Measurements from ENCODE around the gene FBLN1. TPM values are rescaled to one million over a fixed set of nuclear protein-coding genes. Genes with fewer than 3 reads are reported as not detected.

FBLN1 gene
- total RNA-seq, 1 experiment from 2014 or later: 28.6 TPM

DNA sequence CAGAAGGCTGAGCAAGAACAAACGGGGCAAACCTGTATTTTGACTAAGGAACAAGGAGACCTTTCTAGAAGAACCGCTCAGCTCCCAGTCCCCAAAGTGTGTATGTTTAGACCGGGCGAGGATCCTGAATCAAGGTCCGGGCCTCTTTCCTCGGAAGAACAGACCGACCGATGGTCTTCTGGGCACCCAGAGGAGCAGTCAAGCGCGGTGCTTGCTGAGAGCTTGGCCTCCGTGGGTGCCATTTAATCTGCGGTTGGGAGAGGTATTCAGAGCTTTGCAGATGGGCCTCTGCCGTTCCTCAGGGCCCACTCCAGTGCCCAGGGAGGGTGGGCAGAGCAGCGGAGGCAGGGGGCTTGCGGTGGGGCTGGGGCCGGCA is 142.5 kb downstream of the FBLN1 start:
- peaks cover 17% of the 10 kb centered on the region for H3K36me3 Mint-ChIP-seq (ENCODE audit: insufficient read depth, unreplicated experiment)
- peak overlapping the region; percentile 97 for H3K27ac Mint-ChIP-seq (ENCODE audit: unreplicated experiment)
- H3K9me3 Mint-ChIP-seq (ENCODE audit: low read depth, unreplicated experiment): no peaks in the 10 kb centered on the region
- peaks cover 42% of the 10 kb centered on the region for H3K4me1 Mint-ChIP-seq (ENCODE audit: low read depth, unreplicated experiment)
- intact Hi-C loops (cut with micrococcal nuclease; ENCODE audit: unreplicated experiment): loop anchor here (2.0 to 5.0 kb wide), 2 partner anchors 187 to 332 kb away; partner anchors contain the start of gene WNT7B
- no peak for TF ChIP-seq CTCF (IDR thresholded peaks at IDR 0.05; ENCODE audit: unreplicated experiment)
- peak overlapping the region; percentile 64 for H3K4me3 Mint-ChIP-seq (ENCODE audit: low read depth, unreplicated experiment)
- BruUV-seq (replicated peaks): no TSS peak
- H3K27me3 Mint-ChIP-seq (ENCODE audit: unreplicated experiment): no peaks in the 10 kb centered on the region
- DNase-seq: no peak
- CTCF ChIA-PET: interaction anchor here (0.5 to 1.9 kb wide), 6 partner anchors 40 to 395 kb away, joined by 3 to 8 read pairs (median 4); no protein-coding TSS in a partner anchor

GRCh38 chr22:45645526-45646414 is 143.1 kb downstream of the FBLN1 start:
- TSS peak; percentile 60 for BruUV-seq (replicated peaks)
- intact Hi-C loops (cut with micrococcal nuclease; ENCODE audit: unreplicated experiment): loop anchor here (2.0 to 5.0 kb wide), 2 partner anchors 187 to 331 kb away; partner anchors contain the start of gene WNT7B
- Mint-ChIP-seq H3K27ac (ENCODE audit: unreplicated experiment) (peak overlapping the region; percentile 97), H3K4me3 (ENCODE audit: low read depth, unreplicated experiment) (peak overlapping the region; percentile 64), H3K27me3 (ENCODE audit: unreplicated experiment) (no peaks in the 10 kb centered on the region), H3K4me1 (ENCODE audit: low read depth, unreplicated experiment) (peaks cover 43% of the 10 kb centered on the region), H3K36me3 (ENCODE audit: insufficient read depth, unreplicated experiment) (peaks cover 17% of the 10 kb centered on the region), H3K9me3 (ENCODE audit: low read depth, unreplicated experiment) (no peaks in the 10 kb centered on the region)
- CTCF ChIA-PET: interaction anchor here (0.7 to 1.9 kb wide), 6 partner anchors 41 to 396 kb away, joined by 3 to 8 read pairs (median 4); no protein-coding TSS in a partner anchor
- DNase-seq: peak; percentile 95
- TF ChIP-seq CTCF (IDR thresholded peaks at IDR 0.05; ENCODE audit: unreplicated experiment): peak; percentile 97

DNA sequence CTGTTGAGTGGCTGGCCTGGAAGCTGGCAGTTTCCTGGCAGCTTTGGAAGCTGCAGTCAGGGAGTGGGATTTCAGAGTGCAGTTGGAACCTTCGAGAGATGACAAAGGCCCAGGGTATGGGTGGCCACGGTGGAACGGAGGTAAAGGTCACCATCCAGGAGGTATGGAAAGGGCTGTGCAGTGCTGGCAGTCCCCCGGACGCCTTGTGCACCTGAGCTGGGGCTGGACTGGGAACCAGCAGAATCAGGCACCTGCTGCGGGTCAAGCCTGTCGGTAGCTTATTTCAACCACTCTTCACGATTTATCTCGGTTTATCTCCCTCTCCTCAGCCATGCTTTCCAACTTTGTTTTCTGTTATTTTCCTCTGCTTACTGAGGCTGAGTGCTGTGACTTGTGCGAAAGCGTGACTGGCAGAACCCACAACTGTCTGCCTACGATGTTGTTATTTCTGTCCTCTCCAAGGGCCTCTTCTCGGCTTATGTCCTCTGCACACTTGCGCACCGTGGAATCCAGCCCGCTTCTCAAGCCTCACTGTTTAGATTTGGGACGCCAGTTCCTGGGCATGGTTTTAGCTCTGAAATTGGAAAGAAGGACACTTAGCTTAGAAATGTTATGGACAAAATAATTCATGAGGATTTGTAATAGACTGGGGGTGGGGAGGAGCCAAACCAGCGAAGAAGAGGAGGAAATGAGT is 145.0 kb downstream of the FBLN1 start:
- H3K4me3 Mint-ChIP-seq (ENCODE audit: low read depth, unreplicated experiment): peak overlapping the region; percentile 6
- CTCF ChIA-PET: no interaction called here
- H3K9me3 Mint-ChIP-seq (ENCODE audit: low read depth, unreplicated experiment): peaks cover 4% of the 10 kb centered on the region
- no peaks in the 10 kb centered on the region for H3K27me3 Mint-ChIP-seq (ENCODE audit: unreplicated experiment)
- no peak for DNase-seq
- no peak for TF ChIP-seq CTCF (IDR thresholded peaks at IDR 0.05; ENCODE audit: unreplicated experiment)
- BruUV-seq (replicated peaks): no TSS peak
- H3K4me1 Mint-ChIP-seq (ENCODE audit: low read depth, unreplicated experiment): peaks cover 58% of the 10 kb centered on the region
- H3K36me3 Mint-ChIP-seq (ENCODE audit: insufficient read depth, unreplicated experiment): peaks cover 17% of the 10 kb centered on the region
- intact Hi-C loops (cut with micrococcal nuclease; ENCODE audit: unreplicated experiment): loop anchor here (5.0 kb wide), 1 partner anchor 185 kb away; no protein-coding TSS in a partner anchor
- peak overlapping the region; percentile 81 for H3K27ac Mint-ChIP-seq (ENCODE audit: unreplicated experiment)

GRCh38 chr22:45648301-45649117 is 145.8 kb downstream of the FBLN1 start:
- intact Hi-C loops (cut with micrococcal nuclease; ENCODE audit: unreplicated experiment): loop anchor here (5.0 kb wide), 1 partner anchor 184 kb away; no protein-coding TSS in a partner anchor
- TF ChIP-seq CTCF (IDR thresholded peaks at IDR 0.05; ENCODE audit: unreplicated experiment): no peak
- BruUV-seq (replicated peaks): no TSS peak
- Mint-ChIP-seq H3K36me3 (ENCODE audit: insufficient read depth, unreplicated experiment) (peaks cover 17% of the 10 kb centered on the region), H3K4me1 (ENCODE audit: low read depth, unreplicated experiment) (peaks cover 66% of the 10 kb centered on the region), H3K27ac (ENCODE audit: unreplicated experiment) (peak overlapping the region; percentile 81), H3K9me3 (ENCODE audit: low read depth, unreplicated experiment) (peaks cover 4% of the 10 kb centered on the region), H3K27me3 (ENCODE audit: unreplicated experiment) (no peaks in the 10 kb centered on the region), H3K4me3 (ENCODE audit: low read depth, unreplicated experiment) (peak overlapping the region; percentile 6)
- peak; percentile 27 for DNase-seq
- CTCF ChIA-PET: no interaction called here
